22Rv1 (cell line): ENCODE measurements around the gene DISC1.
"Not testable (repeated sequence)": the region's sequence is repeated elsewhere in the genome, so short reads cannot be mapped to it uniquely, and the experiment has no call there.

Experiments used
- H3K27ac ChIP-seq: fragments of 450-650 bp; 2 replicates; pipeline ENCODE4 v1.5.1; 2017
- CTCF ChIP-seq: fragments of 450-650 bp; IDR thresholded peaks from 2 replicates; pipeline ENCODE4 v1.5.1; 2017; ENCODE audit warnings: mild to moderate bottlenecking
- ZFX ChIP-seq: fragments of 450-650 bp; IDR thresholded peaks from 2 replicates; pipeline ENCODE4 v1.6.1; 2017; ENCODE audit warnings: antibody characterized with exemption, borderline replicate concordance

Gene DISC1

GRCh38 chr1:231890791-231891190 is 264.2 kb downstream of the DISC1 start:
- no peak for TF ChIP-seq CTCF
- no peak for TF ChIP-seq ZFX
- no peak overlapping the region for H3K27ac ChIP-seq

GRCh38 chr1:231893400-231894102 is 267.0 kb downstream of the DISC1 start:
- no peak overlapping the region for H3K27ac ChIP-seq
- TF ChIP-seq CTCF, result no peak
- no peak for TF ChIP-seq ZFX

GRCh38 chr1:231896806-231897205 is 270.2 kb downstream of the DISC1 start:
- H3K27ac ChIP-seq, result no peak overlapping the region
- TF ChIP-seq ZFX (no peak), CTCF (no peak)

GRCh38 chr1:231899046-231899445 is 272.5 kb downstream of the DISC1 start:
- no peak overlapping the region for H3K27ac ChIP-seq
- TF ChIP-seq CTCF (no peak), ZFX (no peak)

GRCh38 chr1:231899713-231900435 is 273.3 kb downstream of the DISC1 start:
- no peak for TF ChIP-seq CTCF
- no peak for TF ChIP-seq ZFX
- no peak overlapping the region for H3K27ac ChIP-seq

- H3K27ac ChIP-seq, result no peak overlapping the region
- no peak for TF ChIP-seq CTCF
- no peak for TF ChIP-seq ZFX
Measured at GRCh38 chr1:231903586-231904081, 277.0 kb downstream of the DISC1 start.

GRCh38 chr1:231907310-231907709 is 280.7 kb downstream of the DISC1 start:
- not testable (repeated sequence) for H3K27ac ChIP-seq
